Epidermal melanocyte (primary cell): Measurements from ENCODE around the gene SBK1.
A peak's percentile ranks its signal among the peaks of the same experiment; 100 is the strongest.
"Not testable (repeated sequence)": the region's sequence is repeated elsewhere in the genome, so short reads cannot be mapped to it uniquely, and the experiment has no call there.

Source experiments
- DNase-seq: peaks from one replicate; pipeline ENCODE4 v3.0.0; 2011; ENCODE audit warnings: low spot score; ENCODE audit not compliant: insufficient read length

The SBK1 gene

DNA sequence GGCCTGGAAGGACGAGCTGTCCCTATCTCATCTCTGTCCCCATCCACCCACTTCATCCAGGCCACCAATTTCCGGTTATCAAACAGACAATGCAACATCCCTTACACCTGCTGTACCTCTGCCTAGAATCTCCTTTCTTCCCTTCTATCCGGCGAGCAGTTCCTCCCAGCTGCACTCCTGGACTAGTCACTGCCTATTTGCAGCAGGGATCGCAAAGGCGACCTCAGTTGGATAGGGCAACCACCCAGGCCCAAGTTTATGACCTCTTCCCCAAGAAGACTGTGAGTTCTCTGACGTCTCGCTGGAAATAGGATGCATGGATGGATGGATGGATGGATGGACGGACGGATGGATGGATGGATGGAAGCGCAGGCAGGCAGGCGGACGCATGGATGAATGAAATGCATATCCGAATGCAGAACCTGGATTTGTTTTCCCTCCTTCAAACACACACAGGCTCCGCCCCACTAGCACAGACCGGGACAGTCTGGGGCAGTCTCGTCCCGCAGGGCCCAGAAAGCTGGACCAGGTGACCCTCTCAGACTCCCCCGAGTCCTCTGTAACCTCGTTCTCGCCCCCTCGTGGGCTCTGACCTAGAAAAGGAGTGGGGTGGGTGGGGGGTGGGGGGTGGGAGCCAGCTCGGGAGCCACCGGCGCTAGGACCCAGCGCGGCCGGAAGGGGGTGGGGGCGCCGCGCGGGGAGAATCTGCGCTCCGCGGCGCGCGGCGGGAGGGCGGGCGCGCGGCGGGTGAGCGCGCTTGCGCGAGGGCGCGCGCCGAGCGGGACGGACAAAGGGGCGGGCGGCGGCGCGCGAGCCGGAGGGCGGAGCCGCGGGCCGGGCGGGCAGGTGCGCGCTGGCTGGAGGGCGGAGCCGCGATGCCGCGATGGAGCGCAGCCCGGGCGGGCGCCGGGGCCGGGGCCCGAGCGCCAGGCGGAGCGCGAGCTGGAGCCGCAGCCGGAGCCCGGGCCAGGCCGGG is at the start of gene SBK1:
Gene SBK1 (plus strand): TSS at position 875 of the 976 bp plus-strand sequence. CDS start 24,867 bp downstream, outside the sequence.
- DNase-seq: peak; percentile 65

DNA sequence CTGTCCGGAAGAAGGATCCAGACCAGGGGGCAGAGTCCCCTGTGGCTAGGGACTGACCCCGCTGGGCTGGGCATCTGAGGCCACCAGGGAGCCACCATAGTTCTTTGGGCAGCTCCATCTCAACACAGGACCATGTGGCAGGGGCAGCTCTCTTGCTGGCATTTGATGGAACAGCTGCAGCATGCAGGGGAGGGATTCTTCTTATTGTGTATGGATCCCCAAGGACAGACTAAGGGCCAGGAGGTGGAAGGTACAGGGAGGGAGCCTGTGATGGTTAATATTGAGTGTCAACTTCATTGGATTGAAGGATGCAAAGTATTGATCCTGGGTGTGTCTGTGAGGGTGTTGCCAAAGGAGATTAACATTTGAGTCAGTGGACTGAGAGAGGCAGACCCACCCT is 42.8 kb upstream of the SBK1 start:
- not testable (repeated sequence) for DNase-seq

DNA sequence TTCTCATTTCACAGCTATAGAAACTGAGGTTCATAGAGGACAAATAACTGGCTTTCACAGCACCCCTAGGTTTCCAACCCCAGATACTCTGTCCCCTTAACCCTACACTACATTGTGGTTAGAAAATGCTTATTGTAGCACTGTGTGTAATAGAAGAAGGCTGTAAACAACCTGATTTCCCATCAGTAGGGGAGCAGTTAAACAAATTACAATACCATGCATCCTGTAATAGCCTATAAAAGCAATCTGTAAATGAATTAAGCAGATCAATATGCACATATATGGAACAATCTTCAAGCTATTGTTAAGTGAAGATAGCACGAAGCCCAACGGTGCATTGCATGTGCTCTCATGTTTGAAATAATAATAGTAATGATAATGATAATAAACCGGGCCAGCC is 41.3 kb upstream of the SBK1 start:
- no peak for DNase-seq

DNA sequence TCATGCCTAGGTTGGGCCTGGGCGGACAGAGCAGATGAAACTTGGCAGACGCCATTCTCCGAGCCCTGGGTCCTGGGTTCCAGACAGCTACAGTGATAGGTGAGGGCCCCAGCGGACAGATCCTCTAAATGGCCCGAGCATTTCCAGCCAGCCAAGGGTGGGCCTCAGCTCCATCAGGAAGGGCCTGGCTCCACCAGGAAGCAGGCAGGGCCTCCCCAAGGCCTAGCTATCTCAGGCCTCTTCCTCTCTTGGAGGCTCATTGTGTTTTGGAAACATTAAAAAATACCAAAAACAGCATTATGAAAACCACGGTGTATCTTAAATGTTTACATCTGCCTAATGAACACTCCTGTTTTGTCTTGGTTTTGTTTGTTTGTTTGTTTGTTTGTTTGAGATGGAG is 38.2 kb upstream of the SBK1 start:
- DNase-seq: no peak

DNA sequence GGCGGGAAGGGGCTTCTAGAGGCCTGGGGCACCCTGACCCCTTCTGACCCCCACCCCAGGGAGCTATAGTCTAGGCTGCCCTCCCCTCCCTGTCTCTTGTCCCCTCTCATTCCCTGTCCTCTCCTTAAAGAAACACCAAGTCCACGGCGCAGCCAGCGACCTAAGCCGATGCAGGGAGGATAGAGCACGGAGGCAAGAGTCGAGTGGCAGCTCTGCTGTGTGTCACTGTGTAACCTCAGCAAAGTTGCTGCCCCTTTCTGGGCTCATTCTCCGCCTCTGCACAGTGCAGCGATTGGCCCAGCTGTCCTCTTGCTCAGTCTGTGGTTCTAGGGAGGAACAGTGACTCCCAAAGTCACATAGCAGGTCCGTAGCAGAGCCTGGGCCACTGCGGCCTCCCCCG is 36.5 kb upstream of the SBK1 start:
- DNase-seq: no peak

DNA sequence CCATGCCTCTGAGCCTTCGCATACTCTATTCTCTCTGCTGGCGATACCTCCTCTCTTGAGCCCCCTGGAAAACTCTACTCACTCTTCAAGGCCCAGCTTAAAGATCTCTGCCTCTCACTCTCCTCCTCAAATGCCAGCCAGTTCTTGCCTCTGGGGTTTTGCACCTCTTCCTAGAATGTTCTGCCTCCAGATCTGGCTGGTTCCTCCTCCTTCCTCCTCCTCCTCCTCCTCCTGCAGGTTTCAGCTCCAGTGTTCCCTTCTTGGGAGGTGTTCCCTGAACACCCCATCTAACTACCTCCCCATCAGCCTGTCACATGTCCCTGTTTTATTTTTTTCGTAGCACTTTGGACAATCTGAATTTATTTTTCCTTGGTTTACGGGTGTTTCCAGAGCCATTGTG is 35.1 kb upstream of the SBK1 start:
- DNase-seq: no peak

DNA sequence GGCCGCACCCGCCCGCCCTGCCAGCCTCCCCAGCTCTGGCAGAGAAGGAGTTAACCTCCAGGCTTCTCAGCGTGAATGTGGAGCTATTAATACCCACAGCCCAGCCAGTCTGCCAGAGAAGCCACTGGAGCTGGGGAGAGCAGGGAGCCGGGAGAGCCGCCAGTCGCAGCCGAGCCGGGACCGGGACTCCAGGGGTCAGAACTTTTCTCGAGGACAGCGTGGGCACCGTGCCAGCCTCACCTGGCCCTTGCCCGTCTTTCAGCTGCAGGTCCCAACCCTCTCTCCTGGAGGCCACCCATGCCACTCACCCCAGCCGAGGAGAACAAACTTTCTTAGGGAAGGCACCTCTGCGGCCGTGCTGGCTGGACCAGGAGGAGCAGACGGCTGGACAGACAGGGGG is 33.8 kb upstream of the SBK1 start:
- no peak for DNase-seq

DNA sequence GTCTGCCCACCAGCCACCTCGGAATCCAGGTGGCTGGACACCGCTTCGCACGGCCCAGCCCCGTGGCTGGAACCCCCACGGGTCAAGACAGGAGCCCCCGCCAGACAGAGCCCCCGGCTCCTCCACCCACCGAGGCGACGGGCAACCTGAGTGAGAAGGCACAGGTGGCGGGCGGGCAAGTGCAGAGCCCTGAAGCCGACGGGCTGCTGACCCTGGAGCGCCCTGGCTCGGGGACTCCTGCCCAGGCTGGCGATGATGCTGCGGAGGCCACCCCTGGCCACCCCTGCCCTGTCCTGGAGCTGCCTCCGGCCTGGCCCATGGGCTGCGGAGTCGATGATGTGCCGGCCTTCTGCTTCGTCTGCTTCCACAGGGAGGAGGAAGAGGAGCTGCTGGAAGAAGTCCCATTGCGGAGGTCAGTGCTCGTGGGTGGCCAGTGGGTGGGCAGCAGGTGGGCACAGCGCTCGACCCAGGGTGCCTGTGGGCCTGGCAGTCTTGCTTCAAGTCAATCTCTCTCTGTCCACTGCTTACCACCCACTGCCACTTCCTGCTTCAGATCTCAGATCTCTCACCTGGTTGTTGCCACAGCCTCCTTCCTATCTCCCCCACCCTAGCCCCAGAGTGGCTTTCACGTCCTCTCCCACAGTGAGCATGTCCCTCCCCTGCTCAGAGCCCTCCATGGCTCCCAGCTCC is 33.1 kb upstream of the SBK1 start:
- no peak for DNase-seq

DNA sequence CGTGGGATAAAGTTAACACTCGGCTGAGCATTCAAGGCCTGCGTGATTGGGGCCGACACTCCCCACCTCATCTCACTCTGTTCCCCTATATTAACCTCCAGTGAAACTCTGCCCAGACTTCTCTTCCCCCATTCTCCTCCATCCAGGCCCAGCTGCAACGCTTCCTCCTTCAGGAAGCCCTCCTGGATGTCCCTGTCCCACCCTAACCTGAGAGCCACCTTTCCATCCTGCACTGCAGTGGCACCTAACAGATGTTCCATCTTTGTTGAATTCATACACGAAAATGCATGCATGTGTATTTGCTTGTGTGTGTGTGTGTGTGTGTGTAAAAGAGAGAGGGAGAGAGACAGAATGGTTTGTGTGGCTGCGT is 32.6 kb upstream of the SBK1 start:
- DNase-seq: no peak

DNA sequence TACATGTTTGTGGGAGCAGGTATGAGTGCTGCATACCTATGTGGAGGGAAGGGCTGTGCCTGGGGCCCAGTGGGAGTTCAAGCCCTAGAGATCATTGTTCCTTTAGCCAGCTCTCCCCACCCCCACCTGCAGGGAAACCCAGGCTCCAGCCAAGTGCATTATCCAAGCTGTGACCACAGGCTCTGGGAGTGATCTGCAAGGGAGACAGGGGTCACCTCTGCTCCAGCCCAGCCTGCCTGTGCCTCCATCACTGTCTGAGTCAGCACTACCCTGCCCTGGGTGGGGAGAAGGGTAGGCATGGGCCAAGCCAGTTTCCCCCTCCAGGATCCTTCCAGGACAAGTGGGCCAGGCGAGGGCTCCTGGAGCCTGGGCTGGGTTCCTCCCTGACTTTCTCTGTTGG is 32.1 kb upstream of the SBK1 start:
- no peak for DNase-seq

DNA sequence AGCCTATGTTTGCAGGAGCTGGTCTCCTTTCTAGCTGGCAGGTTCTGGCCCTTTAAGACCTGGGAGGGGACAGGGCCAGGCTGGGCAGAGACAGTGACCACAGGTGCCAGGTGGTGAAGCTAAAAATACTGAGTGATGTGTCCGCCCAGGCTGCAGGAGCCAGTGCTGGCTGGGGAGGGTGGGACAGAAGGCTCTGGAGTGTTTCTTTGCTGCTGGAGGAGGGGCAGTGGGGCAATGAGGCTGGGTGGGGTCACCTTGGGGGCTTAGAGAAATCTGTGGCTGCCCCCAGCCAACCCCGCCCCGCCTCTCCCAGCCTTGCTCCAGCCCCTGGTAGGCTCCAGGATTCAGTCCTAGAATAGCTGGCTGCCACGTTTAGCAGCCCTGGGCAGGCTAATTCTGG is 30.4 kb upstream of the SBK1 start:
- DNase-seq: no peak

DNA sequence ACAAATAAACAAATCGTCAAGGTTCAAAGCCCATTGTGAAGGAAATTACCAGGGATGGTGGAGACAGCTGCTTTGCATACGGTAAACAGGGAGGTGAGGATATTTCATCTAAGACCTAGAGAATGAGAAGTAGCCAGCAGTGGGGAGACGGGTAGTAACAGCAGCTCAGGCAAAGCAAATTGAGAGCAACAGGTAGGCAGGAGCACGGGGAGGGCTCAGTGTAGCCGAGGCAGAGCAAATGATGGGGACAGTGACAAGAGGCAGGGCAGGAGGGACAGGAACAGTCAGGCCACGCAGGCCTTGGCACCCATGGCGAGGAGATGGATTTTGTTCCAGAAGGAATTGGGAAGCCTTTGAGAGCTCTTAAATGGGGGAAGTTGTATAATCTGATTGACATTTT is 29.0 kb upstream of the SBK1 start:
- DNase-seq: no peak

DNA sequence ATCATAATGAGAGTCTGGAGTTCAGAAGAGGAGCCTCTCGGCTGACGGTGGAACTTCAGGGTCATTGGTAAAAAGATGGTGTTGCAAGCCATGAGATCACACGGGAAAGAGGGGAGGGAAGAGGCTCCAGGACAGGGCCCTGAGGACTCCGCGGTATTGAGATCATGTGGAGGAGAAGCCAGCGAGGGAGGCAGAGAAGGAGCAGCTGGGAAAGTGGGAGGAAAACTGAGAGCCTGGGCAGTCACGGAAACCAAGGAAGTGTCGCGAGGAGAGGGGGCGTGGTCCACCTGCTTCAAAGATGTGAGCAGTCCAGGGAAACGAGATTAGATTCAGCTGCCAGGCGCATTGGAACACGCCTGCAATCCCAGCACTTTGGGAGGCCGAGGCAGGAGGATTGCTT is 27.7 kb upstream of the SBK1 start:
- no peak for DNase-seq

DNA sequence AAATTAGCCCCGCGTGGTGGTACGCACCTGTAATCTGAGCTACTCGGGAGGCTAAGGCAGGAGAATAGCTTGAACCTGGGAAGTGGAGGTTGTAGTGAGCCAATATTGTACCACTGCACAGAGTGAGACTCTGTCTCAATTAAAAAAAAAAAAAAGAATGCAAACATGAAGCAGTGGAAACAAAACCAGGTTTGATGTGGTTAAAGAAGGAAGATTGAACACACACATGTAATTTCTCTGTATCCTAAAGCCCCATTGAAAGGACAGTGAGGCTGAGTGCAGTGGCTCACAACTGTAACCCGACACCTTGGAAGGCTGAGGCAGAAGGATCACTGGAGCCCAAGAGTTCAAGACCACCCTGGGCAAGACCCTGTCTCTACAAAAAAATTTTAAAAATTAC is 26.5 kb upstream of the SBK1 start:
- no peak for DNase-seq

DNA sequence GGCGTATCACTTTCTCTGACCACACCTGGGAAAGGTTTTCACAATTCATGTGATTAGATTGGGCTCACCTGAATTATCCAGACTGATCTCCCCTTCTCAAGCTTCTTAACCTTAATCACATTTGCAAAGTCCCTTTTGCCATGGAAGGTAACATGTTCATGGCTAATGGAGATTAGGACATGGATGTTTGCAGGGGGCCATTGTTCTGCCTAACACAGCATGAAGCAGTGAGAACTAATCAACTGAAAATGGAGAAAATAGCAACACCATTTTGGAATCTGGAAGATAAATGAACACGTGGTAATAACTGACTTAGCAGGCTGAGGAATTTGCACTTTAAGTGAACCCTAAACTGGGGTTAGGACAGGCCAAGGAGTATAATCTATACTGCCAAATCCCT is 25.0 kb upstream of the SBK1 start:
- DNase-seq: no peak

DNA sequence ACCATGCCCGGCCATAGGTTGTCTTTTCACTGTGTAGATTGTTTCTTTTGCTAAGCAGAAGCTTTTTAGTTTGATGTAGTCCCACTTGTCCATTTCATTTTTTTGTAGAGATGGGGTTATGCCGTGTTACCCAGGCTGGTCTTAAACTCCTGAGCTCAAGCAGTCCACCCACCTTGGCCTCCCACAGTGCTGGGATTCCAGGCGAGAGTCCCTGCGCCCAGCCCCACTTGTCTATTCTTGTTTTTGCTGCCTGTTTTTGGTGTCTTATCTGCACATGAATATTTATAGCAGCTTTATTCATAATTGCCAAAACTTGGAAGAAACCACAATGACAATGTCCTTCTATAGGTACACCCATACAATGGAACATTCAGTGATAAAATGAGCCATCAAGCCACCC is 18.8 kb upstream of the SBK1 start:
- no peak for DNase-seq

DNA sequence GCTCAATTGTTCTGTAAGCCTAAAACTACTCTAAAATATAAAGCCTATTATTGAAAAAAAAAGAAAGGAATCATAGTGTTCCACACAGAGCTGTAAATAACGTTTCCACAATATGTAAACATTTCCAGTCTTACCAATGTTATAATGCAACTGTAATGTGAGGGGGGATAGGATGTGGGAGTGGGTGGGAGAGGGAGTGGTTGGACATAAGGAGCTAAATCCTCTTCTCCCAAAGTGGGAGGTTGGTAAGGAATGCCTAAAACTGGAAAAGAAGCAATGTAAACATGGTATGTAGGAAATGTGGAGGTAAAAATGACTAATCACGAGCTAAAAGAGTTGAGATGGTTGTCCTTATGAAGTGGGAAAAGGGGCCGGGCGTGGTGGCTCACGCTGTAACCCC is 17.6 kb upstream of the SBK1 start:
- DNase-seq: no peak

DNA sequence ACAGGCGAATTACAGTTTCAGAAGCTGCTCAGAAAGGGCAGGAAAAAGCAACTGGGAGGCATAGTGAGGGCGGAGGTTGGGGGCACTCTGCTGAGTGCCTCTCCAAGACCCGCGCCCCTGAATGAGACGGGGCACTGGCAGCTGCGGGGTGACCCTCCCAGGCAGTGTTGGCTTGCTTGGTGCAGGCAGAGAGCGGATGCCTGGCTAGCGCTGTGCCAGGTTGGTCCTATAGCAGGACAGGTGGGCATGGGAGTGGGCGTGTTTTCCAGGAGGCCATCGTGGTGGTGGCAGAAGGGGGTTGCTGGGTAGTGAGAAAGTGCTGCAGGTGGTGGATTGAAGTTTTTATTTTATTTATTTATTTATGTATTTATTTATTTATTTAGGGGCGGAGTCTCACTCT is 16.0 kb upstream of the SBK1 start:
- no peak for DNase-seq

DNA sequence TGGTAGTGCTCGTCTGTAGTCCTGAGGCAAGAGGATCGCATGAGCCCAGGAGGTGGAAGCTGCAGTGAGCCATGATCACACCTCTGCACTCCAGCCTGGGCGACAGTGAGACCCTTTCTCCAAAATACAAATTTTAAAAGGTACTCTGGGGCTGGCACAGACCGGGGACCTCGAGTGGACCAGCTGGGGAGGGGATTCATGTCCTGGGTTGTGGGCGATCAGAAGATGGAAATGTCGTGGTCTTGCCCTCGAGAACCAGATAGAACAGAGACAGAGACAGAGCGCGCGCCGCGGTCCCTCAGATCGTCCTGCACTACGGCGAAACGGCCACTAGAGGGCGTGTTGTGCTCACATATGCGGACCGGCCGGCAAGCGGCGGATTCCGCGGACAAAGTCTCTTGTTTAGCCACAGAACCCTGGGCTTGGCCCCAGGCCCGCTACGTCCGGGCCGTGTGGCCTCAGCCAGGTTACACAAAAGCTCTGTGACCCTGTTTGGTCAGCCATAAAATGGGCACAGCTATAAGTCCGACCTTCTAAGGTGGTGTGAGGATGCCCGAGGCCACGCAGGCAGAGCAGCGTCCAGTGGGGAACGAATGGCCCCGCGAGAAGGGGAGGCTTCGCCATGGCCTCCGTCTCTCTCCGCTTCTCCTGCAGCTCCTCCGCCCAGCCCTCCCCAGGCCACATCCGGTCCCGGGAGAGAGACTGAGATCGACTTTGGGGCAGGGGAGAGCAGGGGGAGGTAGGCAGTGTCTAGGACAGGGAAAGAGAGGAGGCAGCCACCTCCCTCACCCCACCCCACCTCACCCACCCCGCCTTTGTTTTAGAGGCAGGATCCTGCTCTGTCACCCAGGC is 14.6 kb upstream of the SBK1 start:
- peak; percentile 79 for DNase-seq

DNA sequence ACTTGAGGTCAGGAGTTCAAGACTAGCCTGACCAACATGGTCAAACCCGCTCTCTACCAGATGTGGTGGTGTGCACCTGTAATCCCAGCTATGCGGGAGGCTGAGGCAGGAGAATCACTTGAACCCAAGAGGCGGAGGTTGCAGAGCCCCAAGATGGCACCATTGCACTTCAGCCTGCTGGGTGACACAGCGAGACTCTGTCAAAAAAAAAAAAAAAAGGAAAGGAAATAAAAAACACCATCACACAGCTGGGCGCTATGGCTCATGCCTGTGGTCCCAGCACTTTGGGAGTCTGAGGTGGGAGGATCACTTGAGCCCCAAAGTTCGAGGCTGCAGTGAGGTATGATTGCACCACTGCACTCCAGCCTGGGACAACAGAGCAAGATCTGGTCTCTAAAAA is 13.3 kb upstream of the SBK1 start:
- DNase-seq: no peak

DNA sequence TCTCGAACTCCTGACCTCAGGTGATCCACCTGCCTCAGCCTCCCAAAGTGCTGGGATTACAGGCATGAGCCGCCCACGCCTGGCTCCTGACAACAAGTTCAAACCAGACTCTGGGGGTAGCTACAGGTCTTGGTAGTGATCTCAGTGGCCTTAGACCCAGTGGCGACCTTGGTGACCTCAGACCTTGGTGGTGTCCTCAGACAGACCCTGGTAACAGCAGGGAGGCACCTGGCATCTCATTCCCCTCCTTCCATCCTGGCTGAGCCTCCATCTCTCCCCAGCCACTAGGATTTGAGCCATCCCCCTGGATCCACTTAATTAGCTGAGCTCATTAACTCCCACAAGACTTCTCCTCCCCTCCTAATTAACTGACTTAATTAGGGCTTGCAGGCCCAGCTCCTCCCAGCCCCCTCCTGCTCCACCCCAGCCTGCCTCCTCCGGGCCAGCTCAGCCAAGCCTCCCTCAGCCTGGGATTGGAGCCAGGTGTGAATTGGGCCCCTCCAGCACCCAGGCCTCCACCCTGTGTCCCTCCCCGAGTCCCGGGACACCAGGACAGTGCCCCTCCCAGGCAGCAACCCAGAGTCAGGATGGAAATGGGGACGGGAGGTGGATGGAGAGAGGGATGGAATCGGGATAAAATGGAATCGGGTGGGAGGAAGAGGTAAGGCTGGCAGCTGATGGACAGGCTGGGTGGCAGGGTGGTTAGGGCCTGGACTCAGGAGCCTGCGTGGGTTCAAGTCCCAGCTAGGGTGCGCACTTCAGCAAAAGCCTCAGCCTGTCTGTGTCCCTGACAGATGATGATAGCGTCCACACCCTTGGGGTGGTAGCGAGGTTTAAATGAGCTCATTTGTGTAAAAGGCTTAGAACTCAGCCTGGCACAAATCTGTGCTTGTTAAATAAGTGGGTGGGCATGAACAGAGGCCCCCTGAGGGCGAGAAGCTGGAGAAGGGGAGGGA is 11.2 kb upstream of the SBK1 start:
- no peak for DNase-seq
